B cell (primary cell): Measurements from ENCODE around the gene DPH1. TPM values are rescaled to one million over a fixed set of nuclear protein-coding genes. Genes with fewer than 3 reads are reported as not detected.

ENCODE experiments used
- ATAC-seq: fragments of 200-7000 bp; cut with Tn5 transposase; one replicate; pipeline ENCODE4 v1.10.0; 2021; ENCODE audit warnings: low read depth, mild to moderate bottlenecking, moderate number of reproducible peaks, moderate library complexity
- CTCF ChIA-PET: fragments of 350-600 bp; sonication (Branson Sonifier 250); formaldehyde crosslinking; loops from one replicate; lab custom pipeline; 2021; ENCODE audit warnings: antibody characterized with exemption, inconsistent platforms; lab: Charles Lee
- POLR2A ChIA-PET: fragments of 350-600 bp; sonication (Branson Sonifier 250); formaldehyde crosslinking; loops from one replicate; lab custom pipeline; 2021; ENCODE audit warnings: antibody characterized with exemption; lab: Charles Lee
- DNase-seq: peaks from one replicate; pipeline ENCODE4 v3.0.0; 2013
- H2AFZ ChIP-seq: 2 replicates; pipeline ENCODE4 v1.6.1; 2012; ENCODE audit warnings: mild to moderate bottlenecking, low read depth, low read length; ENCODE audit not compliant: insufficient read depth, poor library complexity, severe bottlenecking
- H3K27ac ChIP-seq, 2 donors: 1 replicate in 1 of 2; 2 replicates in 1 of 2; pipeline ENCODE4 v1.5.1; 2012 to 2013; ENCODE audit warnings: low read length in 2 of 2, mild to moderate bottlenecking in 2 of 2, moderate library complexity in 1 of 2
- H3K27me3 ChIP-seq, 4 experiments: fragments of 200-600 bp in 1 of 4; sonication (generic) in 1 of 4; replicated peaks in 1 of 4; 1 replicate in 2 of 4; 2 replicates in 2 of 4; pipeline versions ENCODE4 v1.6.1 to v1.7.0; 2013 to 2016; ENCODE audit warnings: low read length in 3 of 4, mild to moderate bottlenecking in 2 of 4, mixed read lengths in 1 of 4, moderate library complexity in 1 of 4; ENCODE audit not compliant: insufficient read depth in 4 of 4, control insufficient read depth in 3 of 4; ENCODE audit errors: control extremely low read depth in 1 of 4
- H3K36me3 ChIP-seq, 2 experiments: replicated peaks in 1 of 2; 1 replicate in 1 of 2; 2 replicates in 1 of 2; pipeline versions ENCODE4 v1.6.1 to v1.7.1; 2013; ENCODE audit warnings: low read length in 1 of 2; ENCODE audit not compliant: insufficient read depth in 2 of 2, control insufficient read depth in 1 of 2; ENCODE audit errors: control extremely low read depth in 1 of 2, extremely low read depth in 1 of 2
- H3K4me1 ChIP-seq, 2 donors: fragments of 200-600 bp in 1 of 2; sonication (generic) in 1 of 2; 1 replicate in 1 of 2; 2 replicates in 1 of 2; pipeline versions ENCODE4 v1.5.1 to v1.6.1; 2013 to 2017; ENCODE audit warnings: low read length in 2 of 2; ENCODE audit not compliant: control insufficient read depth in 2 of 2, insufficient read depth in 2 of 2
- H3K4me2 ChIP-seq: replicated peaks from 2 replicates; pipeline ENCODE3; 2012; ENCODE audit warnings: mild to moderate bottlenecking, low read depth, low read length; ENCODE audit not compliant: poor library complexity, severe bottlenecking
- H3K4me3 ChIP-seq, 5 experiments: fragments of 200-600 bp in 1 of 5; sonication (generic) in 1 of 5; 1 replicate in 3 of 5; 2 replicates in 2 of 5; pipeline versions ENCODE4 v1.5.1 to v1.7.0; 2011 to 2016; ENCODE audit warnings: low read length in 4 of 5, mild to moderate bottlenecking in 4 of 5, low read depth in 2 of 5, control low read depth in 1 of 5, moderate library complexity in 1 of 5; ENCODE audit not compliant: insufficient read depth in 1 of 5; ENCODE audit errors: control extremely low read depth in 1 of 5, extremely low read depth in 1 of 5
- H3K79me2 ChIP-seq: fragments of 200-600 bp; sonication (generic); one replicate; pipeline ENCODE4 v1.6.0; 2016; ENCODE audit warnings: low read length; ENCODE audit not compliant: control insufficient read depth, insufficient read depth
- H3K9ac ChIP-seq: fragments of 200-600 bp; sonication (generic); 2 replicates; pipeline ENCODE4 v1.6.1; 2017; ENCODE audit warnings: mild to moderate bottlenecking, low read length, moderate library complexity
- H3K9me3 ChIP-seq, 3 donors: one replicate each; pipeline versions ENCODE4 v1.6.1 to v1.7.1; 2013; ENCODE audit warnings: low read length in 2 of 3; ENCODE audit not compliant: control insufficient read depth in 2 of 3, insufficient read depth in 1 of 3; ENCODE audit errors: control extremely low read depth in 1 of 3
- H4K20me1 ChIP-seq: 2 replicates; pipeline ENCODE4 v1.6.0; 2012; ENCODE audit warnings: mild to moderate bottlenecking, low read length; ENCODE audit not compliant: insufficient read depth, control insufficient read depth, poor library complexity, severe bottlenecking
- H3K27ac Mint-ChIP-seq: one replicate; pipeline ENCODE4 v1.8.0; 2021; ENCODE audit warnings: mixed read lengths
- H3K27me3 Mint-ChIP-seq: one replicate; pipeline ENCODE4 v1.8.0; 2021; ENCODE audit warnings: mixed read lengths
- H3K4me1 Mint-ChIP-seq: one replicate; pipeline ENCODE4 v1.8.0; 2021; ENCODE audit warnings: mixed read lengths
- H3K4me3 Mint-ChIP-seq: one replicate; pipeline ENCODE4 v1.8.0; 2021; ENCODE audit warnings: mixed read lengths
- H3K9me3 Mint-ChIP-seq: one replicate; pipeline ENCODE4 v1.8.0; 2022; ENCODE audit warnings: mixed read lengths; ENCODE audit not compliant: insufficient read depth
- EZH2 ChIP-seq: IDR thresholded peaks from 2 replicates; pipeline ENCODE4 v1.6.1; 2012; ENCODE audit warnings: borderline replicate concordance, low read depth, mild to moderate bottlenecking, moderate library complexity, low read length; ENCODE audit not compliant: insufficient read depth, poor library complexity, severe bottlenecking
- WGBS: methylation state at CpG from one replicate; pipeline ENCODE4 v1.1.5; 2013; ENCODE audit warnings: missing lambda C conversion rate; ENCODE audit not compliant: insufficient coverage; 5-methylcytosine and 5-hydroxymethylcytosine counted together
- intact Hi-C: fragments of 100-400 bp; cut with micrococcal nuclease; formaldehyde crosslinking; loops from one replicate; pipeline ENCODE4 v1.10.0; 2022
- polyA plus RNA-seq: library from polyadenylated mRNA; depleted of rRNA; stranded (reverse); fragments of >200 nt; gene quantifications from 2 replicates; pipeline ENCODE4 v1.2.3, GENCODE V29; 2012
- total RNA-seq, 2 donors: library from RNA; stranded (reverse); fragments of 120-200 nt in 1 of 2; gene quantifications; 1 replicate in 1 of 2; 2 replicates in 1 of 2; pipeline versions ENCODE4 v1.2.3 to v1.2.4, GENCODE V29; 2013 to 2022
- TF ChIP-seq, protein P1 (sequence below): fragments of 200-600 bp; IDR thresholded peaks from one replicate; pipeline ENCODE4 v1.8.0; 2022; ENCODE audit warnings: antibody characterized with exemption, mild to moderate bottlenecking

The DPH1 gene
- total and polyA plus RNA-seq, 2 donors (not counting 1 experiment from before 2014, with no cell fraction given): 83.6 to 105 TPM

DNA sequence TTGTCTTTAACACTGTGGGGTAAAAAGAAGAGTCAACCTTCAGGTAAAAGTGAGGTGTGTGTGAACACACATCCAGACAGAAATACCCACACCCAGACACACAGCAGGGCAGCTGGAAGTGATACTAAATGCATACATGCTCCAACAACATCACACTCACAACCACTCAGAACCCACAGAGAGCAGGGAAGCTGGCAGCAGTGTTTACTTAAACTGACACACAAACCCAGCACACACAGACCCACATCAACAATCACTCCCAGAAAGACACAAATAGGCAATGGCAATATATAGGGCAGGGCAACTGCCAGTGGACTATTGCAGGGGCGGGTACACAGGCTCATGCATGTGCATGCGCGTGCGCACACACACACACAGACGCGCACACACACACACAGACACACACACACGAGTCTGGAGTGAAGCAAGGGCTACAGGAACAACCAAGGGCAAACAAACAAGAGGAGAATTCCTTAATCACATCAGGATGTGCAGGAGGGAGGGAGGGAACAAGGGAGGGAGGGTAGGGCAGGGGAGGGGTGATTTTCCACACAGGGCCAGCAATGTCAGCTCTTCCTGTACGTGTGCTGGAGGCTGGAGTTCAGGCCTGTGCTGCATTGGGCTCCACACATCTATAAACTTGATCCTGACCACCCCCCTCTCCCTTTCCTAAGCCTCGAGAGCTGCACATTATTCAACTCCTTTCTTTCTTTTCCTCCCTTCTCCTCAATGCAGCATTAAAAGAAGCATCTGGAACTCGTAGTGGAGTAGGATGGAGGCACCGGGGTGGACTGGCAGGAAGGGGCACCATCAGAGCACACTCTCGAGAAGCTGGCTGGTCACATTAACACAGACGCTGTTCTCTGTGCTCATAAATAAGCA, 55.1 kb downstream of the DPH1 start:
- Histone ChIP-seq H3K4me2 (no peak overlapping the region), H3K9me3 (no peaks in the 10 kb centered on the region), H3K27ac (no peak overlapping the region), H3K9ac (no peak overlapping the region), H3K4me3 (no peak overlapping the region), H4K20me1 (no peaks in the 10 kb centered on the region), H3K79me2 (no peaks in the 10 kb centered on the region), H3K4me1 (peaks cover 38 to 56% of the 10 kb centered on the region in 2 donors), H3K27me3 (no peaks in the 10 kb centered on the region), H3K36me3 (peaks cover 0 to 26% of the 10 kb centered on the region in 2 experiments), H2AFZ (no peak overlapping the region)
- ChIA-PET POLR2A (no interaction called here), CTCF (interaction anchor here (0.5 to 6.6 kb wide), 4 partner anchors 21 to 175 kb away, joined by 3 to 92 read pairs (median 5); partner anchors contain the start of gene HIC1)
- H3K4me3 Mint-ChIP-seq: no peak overlapping the region
- TF ChIP-seq, protein P1, sequence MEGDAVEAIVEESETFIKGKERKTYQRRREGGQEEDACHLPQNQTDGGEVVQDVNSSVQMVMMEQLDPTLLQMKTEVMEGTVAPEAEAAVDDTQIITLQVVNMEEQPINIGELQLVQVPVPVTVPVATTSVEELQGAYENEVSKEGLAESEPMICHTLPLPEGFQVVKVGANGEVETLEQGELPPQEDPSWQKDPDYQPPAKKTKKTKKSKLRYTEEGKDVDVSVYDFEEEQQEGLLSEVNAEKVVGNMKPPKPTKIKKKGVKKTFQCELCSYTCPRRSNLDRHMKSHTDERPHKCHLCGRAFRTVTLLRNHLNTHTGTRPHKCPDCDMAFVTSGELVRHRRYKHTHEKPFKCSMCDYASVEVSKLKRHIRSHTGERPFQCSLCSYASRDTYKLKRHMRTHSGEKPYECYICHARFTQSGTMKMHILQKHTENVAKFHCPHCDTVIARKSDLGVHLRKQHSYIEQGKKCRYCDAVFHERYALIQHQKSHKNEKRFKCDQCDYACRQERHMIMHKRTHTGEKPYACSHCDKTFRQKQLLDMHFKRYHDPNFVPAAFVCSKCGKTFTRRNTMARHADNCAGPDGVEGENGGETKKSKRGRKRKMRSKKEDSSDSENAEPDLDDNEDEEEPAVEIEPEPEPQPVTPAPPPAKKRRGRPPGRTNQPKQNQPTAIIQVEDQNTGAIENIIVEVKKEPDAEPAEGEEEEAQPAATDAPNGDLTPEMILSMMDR: no peak
- no peak for TF ChIP-seq EZH2
- no peaks in the 10 kb centered on the region for H3K9me3 Mint-ChIP-seq
- no peak for DNase-seq
- peaks cover 61% of the 10 kb centered on the region for H3K4me1 Mint-ChIP-seq
- WGBS: 93% methylated on average over 4 of the region's 13 CpGs
- no peak for ATAC-seq
- H3K27ac Mint-ChIP-seq: no peak overlapping the region
- H3K27me3 Mint-ChIP-seq: no peaks in the 10 kb centered on the region
- intact Hi-C loops: loop anchor here (10.0 kb wide), 1 partner anchor 50 kb away; no protein-coding TSS in a partner anchor

DNA sequence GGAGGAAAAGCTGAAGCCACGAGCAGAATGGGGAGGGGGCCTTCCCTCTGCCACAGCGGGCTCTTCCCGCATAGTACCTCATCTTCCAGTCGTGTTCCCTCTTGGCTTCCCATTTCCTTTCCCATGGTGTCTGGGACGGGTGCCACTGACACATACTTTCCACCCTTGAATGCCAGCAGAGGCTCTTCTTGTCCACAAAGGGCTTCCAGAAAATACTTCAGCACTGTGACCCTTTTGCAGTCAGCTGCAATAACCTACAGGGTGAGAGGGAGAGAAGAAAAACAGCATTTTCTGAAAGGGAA, 55.6 kb downstream of the DPH1 start:
- Histone ChIP-seq H3K4me1 (peaks cover 44 to 62% of the 10 kb centered on the region in 2 donors), H4K20me1 (no peaks in the 10 kb centered on the region), H3K9ac (no peak overlapping the region), H3K36me3 (peaks cover 0 to 26% of the 10 kb centered on the region in 2 experiments), H3K4me2 (no peak overlapping the region), H3K27me3 (no peaks in the 10 kb centered on the region), H3K79me2 (no peaks in the 10 kb centered on the region), H3K4me3 (no peak overlapping the region), H3K9me3 (no peaks in the 10 kb centered on the region), H3K27ac (no peak overlapping the region), H2AFZ (no peak overlapping the region)
- H3K27ac Mint-ChIP-seq: no peak overlapping the region
- H3K27me3 Mint-ChIP-seq: no peaks in the 10 kb centered on the region
- ChIA-PET POLR2A (no interaction called here), CTCF (interaction anchor here (1.2 to 6.6 kb wide), 2 partner anchors 29 to 159 kb away, joined by 7 to 92 read pairs; partner anchors contain the start of gene HIC1)
- peaks cover 67% of the 10 kb centered on the region for H3K4me1 Mint-ChIP-seq
- intact Hi-C loops: loop anchor here (10.0 kb wide), 1 partner anchor 49 kb away; no protein-coding TSS in a partner anchor
- no peak overlapping the region for H3K4me3 Mint-ChIP-seq
- TF ChIP-seq, protein P1: no peak
- no peak for TF ChIP-seq EZH2
- H3K9me3 Mint-ChIP-seq: no peaks in the 10 kb centered on the region
- DNase-seq (no peak), ATAC-seq (no peak)
- 89% methylated on average over 5 of the region's 5 CpGs for WGBS
